PC-9 (cell line): ENCODE data around the gene AGBL2. TPM values are rescaled to one million over a fixed set of nuclear protein-coding genes. Genes with fewer than 3 reads are reported as not detected.

Source experiments
- BruUV-seq: library from RNA; stranded (reverse); fragments of 400-500 nt; replicated peaks from 2 replicates; lab custom pipeline; 2021; lab: Mats Ljungman, UMichigan
- CTCF ChIA-PET: fragments of 300-600 bp; sonication (Branson Sonifier 250); formaldehyde crosslinking; loops from one replicate; lab custom pipeline; 2022; ENCODE audit warnings: antibody characterized with exemption; lab: Charles Lee
- POLR2A ChIA-PET: fragments of 300-600 bp; sonication (Branson Sonifier 250); formaldehyde crosslinking; loops from one replicate; lab custom pipeline; 2022; ENCODE audit warnings: antibody characterized with exemption; ENCODE audit not compliant: unreplicated experiment; lab: Charles Lee
- DNase-seq, 2 experiments: peaks; one replicate each; pipeline versions ENCODE4 v3.0.0 to v3.0.0-alpha.2; 2015 to 2022; ENCODE audit warnings: mixed read lengths in 1 of 2
- H2AFZ ChIP-seq: fragments of 200-600 bp; sonication (generic); 2 replicates; pipeline ENCODE4 v1.8.1; 2017; ENCODE audit warnings: antibody characterized with exemption
- H3F3A ChIP-seq: fragments of 200-600 bp; sonication (generic); 2 replicates; pipeline ENCODE4 v1.8.1; 2017; ENCODE audit warnings: antibody characterized with exemption, mild to moderate bottlenecking, low read depth; ENCODE audit not compliant: insufficient read depth
- H3K27ac ChIP-seq: fragments of 200-600 bp; sonication (generic); 2 replicates; pipeline ENCODE4 v1.6.1; 2016; ENCODE audit warnings: mixed run types
- H3K27me3 ChIP-seq: fragments of 200-600 bp; sonication (generic); 2 replicates; pipeline ENCODE4 v1.6.1; 2016; ENCODE audit warnings: low read depth, mixed run types; ENCODE audit not compliant: insufficient read depth
- H3K36me3 ChIP-seq: fragments of 200-600 bp; sonication (generic); 2 replicates; pipeline ENCODE4 v1.6.1; 2016; ENCODE audit warnings: low read depth, mixed run types
- H3K4me1 ChIP-seq: fragments of 200-600 bp; sonication (generic); replicated peaks from 2 replicates; pipeline ENCODE4 v1.6.1; 2016; ENCODE audit warnings: mixed run types; ENCODE audit not compliant: insufficient read depth
- H3K4me2 ChIP-seq: fragments of 200-600 bp; sonication (generic); 2 replicates; pipeline ENCODE4 v1.6.1; 2017; ENCODE audit warnings: mixed run types
- H3K4me3 ChIP-seq: fragments of 200-600 bp; sonication (generic); 2 replicates; pipeline ENCODE4 v1.6.1; 2016; ENCODE audit warnings: mixed run types
- H3K79me2 ChIP-seq: fragments of 200-600 bp; sonication (generic); 2 replicates; pipeline ENCODE4 v1.6.1; 2017; ENCODE audit warnings: low read depth, mixed run types
- H3K9me2 ChIP-seq: fragments of 200-600 bp; sonication (generic); 2 replicates; pipeline ENCODE4 v1.8.1; 2017; ENCODE audit warnings: mild to moderate bottlenecking; ENCODE audit not compliant: insufficient read depth
- H3K9me3 ChIP-seq: fragments of 200-600 bp; sonication (generic); 2 replicates; pipeline ENCODE4 v1.8.1; 2016; ENCODE audit warnings: low read depth; ENCODE audit not compliant: insufficient read depth
- H4K20me1 ChIP-seq: fragments of 200-600 bp; sonication (generic); 2 replicates; pipeline ENCODE4 v1.8.1; 2017; ENCODE audit not compliant: insufficient read depth
- EZH2 ChIP-seq: fragments of 200-600 bp; sonication (generic); IDR thresholded peaks from 2 replicates; pipeline ENCODE4 v1.8.0; 2017; ENCODE audit warnings: antibody characterized with exemption, low read depth
- intact Hi-C: fragments of 100-400 bp; cut with micrococcal nuclease; formaldehyde crosslinking; loops from one replicate; pipeline ENCODE4 v1.10.0; 2022; ENCODE audit not compliant: unreplicated experiment
- total RNA-seq: library from RNA; stranded (reverse); gene quantifications from 2 replicates; pipeline ENCODE4 v1.2.3, GENCODE V29; 2021
- TF ChIP-seq, protein P1 (sequence below): fragments of 200-600 bp; sonication (generic); conservative IDR thresholded peaks from 2 replicates; pipeline ENCODE4 v1.6.1; 2017; ENCODE audit warnings: mixed run types, antibody characterized with exemption, mild to moderate bottlenecking, moderate library complexity

Gene AGBL2
- total RNA-seq, 1 experiment from 2014 or later = 13.1 TPM

DNA sequence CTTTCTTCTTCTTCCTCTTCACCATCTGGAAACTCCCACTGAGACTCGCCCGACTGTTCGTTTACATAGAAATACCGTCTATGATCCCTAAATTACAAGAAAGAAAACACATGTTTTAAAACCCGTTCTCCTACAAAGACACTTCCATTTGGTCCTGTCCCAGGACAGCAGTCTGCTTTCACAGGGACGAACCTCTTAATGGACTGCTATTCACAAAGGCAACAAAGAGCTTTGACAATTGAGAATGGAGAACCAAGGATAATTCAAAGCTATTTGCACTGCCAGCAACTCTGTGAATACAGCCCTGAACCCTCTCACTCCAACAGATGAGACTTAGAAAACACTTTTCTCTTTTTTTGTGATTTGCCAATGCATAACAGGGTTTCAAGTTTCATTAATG, 16.3 kb upstream of the AGBL2 start:
- H3K9me2 ChIP-seq = no peaks in the 10 kb centered on the region
- DNase-seq = no peak
- no peak for TF ChIP-seq EZH2
- TF ChIP-seq, protein P1, sequence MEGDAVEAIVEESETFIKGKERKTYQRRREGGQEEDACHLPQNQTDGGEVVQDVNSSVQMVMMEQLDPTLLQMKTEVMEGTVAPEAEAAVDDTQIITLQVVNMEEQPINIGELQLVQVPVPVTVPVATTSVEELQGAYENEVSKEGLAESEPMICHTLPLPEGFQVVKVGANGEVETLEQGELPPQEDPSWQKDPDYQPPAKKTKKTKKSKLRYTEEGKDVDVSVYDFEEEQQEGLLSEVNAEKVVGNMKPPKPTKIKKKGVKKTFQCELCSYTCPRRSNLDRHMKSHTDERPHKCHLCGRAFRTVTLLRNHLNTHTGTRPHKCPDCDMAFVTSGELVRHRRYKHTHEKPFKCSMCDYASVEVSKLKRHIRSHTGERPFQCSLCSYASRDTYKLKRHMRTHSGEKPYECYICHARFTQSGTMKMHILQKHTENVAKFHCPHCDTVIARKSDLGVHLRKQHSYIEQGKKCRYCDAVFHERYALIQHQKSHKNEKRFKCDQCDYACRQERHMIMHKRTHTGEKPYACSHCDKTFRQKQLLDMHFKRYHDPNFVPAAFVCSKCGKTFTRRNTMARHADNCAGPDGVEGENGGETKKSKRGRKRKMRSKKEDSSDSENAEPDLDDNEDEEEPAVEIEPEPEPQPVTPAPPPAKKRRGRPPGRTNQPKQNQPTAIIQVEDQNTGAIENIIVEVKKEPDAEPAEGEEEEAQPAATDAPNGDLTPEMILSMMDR = no peak
- BruUV-seq = no TSS peak
- H3F3A ChIP-seq = peaks cover 43% of the 10 kb centered on the region
- intact Hi-C loops = no loop called here
- H3K27ac ChIP-seq = no peak overlapping the region
- no peak overlapping the region for H2AFZ ChIP-seq
- H3K4me1 ChIP-seq = no peaks in the 10 kb centered on the region
- CTCF ChIA-PET = interaction anchor here (0.7 kb wide), 1 partner anchor 121 kb away, joined by 3 read pairs; no protein-coding TSS in a partner anchor
- H3K79me2 ChIP-seq = no peaks in the 10 kb centered on the region; the same call in 1 of the 2 replicates
- no peak overlapping the region for H3K4me3 ChIP-seq
- POLR2A ChIA-PET = interaction anchor here (0.5 kb wide), 1 partner anchor 22 kb away, joined by 8 read pairs; no protein-coding TSS in a partner anchor
- no peaks in the 10 kb centered on the region for H3K27me3 ChIP-seq
- peaks cover 37% of the 10 kb centered on the region for H4K20me1 ChIP-seq
- H3K36me3 ChIP-seq = peaks cover 73% of the 10 kb centered on the region
- no peak overlapping the region for H3K4me2 ChIP-seq
- no peaks in the 10 kb centered on the region for H3K9me3 ChIP-seq

DNA sequence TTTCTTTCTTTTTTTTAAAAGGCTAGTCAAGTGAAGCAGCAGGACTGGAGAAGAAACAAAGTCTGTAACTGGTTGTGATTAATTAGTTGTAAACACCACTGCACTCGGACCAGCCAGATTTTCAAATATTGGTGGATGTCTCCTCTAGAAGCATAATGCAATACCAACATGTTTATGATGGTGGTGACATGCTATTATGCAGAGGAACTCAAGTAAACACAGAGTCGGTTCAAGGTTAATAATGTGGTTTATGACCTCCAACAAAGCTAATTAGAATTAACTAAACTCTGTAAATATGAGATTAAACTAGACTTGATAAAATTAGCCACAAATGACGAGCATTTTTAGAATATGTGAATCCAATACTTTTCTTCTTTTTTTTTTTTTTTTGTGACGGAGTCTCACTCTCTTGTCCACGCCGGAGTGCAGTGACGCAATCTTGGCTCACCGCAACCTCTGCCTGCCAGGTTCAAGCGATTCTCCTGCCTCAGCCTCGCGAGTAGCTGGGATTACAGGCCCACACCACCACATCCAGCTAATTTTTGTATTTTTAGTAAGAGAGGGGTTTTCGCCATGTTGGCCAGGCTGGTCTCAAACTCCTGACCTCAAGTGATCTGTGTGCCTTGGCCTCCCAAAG, 11.8 kb upstream of the AGBL2 start:
- Histone ChIP-seq H3K4me2 (no peak overlapping the region), H3K4me1 (no peaks in the 10 kb centered on the region), H3F3A (peaks cover 51% of the 10 kb centered on the region; the same call in 1 of the 2 replicates), H2AFZ (no peak overlapping the region), H4K20me1 (peaks cover 36% of the 10 kb centered on the region), H3K79me2 (peaks cover 3% of the 10 kb centered on the region; the same call in 1 of the 2 replicates), H3K9me2 (no peaks in the 10 kb centered on the region), H3K27ac (no peak overlapping the region), H3K27me3 (no peaks in the 10 kb centered on the region), H3K36me3 (peaks cover 77% of the 10 kb centered on the region), H3K4me3 (no peak overlapping the region), H3K9me3 (no peaks in the 10 kb centered on the region)
- no peak for DNase-seq
- no peak for TF ChIP-seq EZH2
- TF ChIP-seq, protein P1 = no peak
- intact Hi-C loops = loop anchor here (10.0 kb wide), 1 partner anchor 88 kb away; no protein-coding TSS in a partner anchor
- no TSS peak for BruUV-seq
- CTCF ChIA-PET = no interaction called here
- POLR2A ChIA-PET = interaction anchor here (0.6 kb wide), 1 partner anchor 958 kb away, joined by 7 read pairs; no protein-coding TSS in a partner anchor

DNA sequence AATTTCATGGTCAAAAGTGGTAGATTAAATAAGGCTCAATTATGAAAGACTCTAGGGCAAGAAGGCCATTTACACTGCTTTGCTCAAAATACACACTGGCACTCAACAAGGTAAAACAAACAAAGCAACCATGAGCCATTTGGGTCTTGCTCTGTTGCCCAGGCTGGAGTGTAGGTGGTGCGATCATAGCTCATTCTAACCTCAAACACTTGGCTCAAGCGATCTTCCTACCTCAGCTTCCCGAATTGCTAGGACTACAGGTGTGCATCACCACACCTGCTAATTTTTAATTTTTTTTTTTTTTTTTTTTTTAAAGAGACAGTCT, 10.9 kb upstream of the AGBL2 start:
- DNase-seq = no peak
- H2AFZ ChIP-seq = no peak overlapping the region
- H3K79me2 ChIP-seq = peaks cover 3% of the 10 kb centered on the region; the same call in 1 of the 2 replicates
- H3K9me3 ChIP-seq = no peaks in the 10 kb centered on the region
- H3K4me2 ChIP-seq = no peak overlapping the region
- TF ChIP-seq, protein P1 = no peak
- TF ChIP-seq EZH2 = no peak
- ChIA-PET CTCF (no interaction called here), POLR2A (no interaction called here)
- intact Hi-C loops = loop anchor here (10.0 kb wide), 1 partner anchor 89 kb away; no protein-coding TSS in a partner anchor
- H3K36me3 ChIP-seq = peaks cover 69% of the 10 kb centered on the region
- no peak overlapping the region for H3K27ac ChIP-seq
- peaks cover 55% of the 10 kb centered on the region; the same call in 1 of the 2 replicates for H3F3A ChIP-seq
- H3K27me3 ChIP-seq = no peaks in the 10 kb centered on the region
- peaks cover 40% of the 10 kb centered on the region for H4K20me1 ChIP-seq
- no peak overlapping the region for H3K4me3 ChIP-seq
- H3K4me1 ChIP-seq = no peaks in the 10 kb centered on the region
- no peaks in the 10 kb centered on the region for H3K9me2 ChIP-seq
- no TSS peak for BruUV-seq
